ENCODE measurements around the gene PHLDB3.
A peak's percentile ranks its signal among the peaks of the same experiment; 100 is the strongest.
"Not testable (repeated sequence)": the region's sequence is repeated elsewhere in the genome, so short reads cannot be mapped to it uniquely, and the experiment has no call there.

The PHLDB3 gene

GRCh38 chr19:43525836-43526771 is 21.6 kb upstream of the PHLDB3 start:
- Mint-ChIP-seq H3K36me3 (ENCODE audit: low read depth) (no peaks in the 10 kb centered on the region), H3K4me1 (peaks cover 37% of the 10 kb centered on the region), H3K27ac (no peak overlapping the region), H3K4me3 (peak overlapping the region; percentile 91), H3K9me3 (no peaks in the 10 kb centered on the region), H3K27me3 (ENCODE audit: low read depth, poor library complexity) (peaks cover 6% of the 10 kb centered on the region)
- no peak for TF ChIP-seq CTCF (IDR thresholded peaks at IDR 0.05)
- peak; percentile 46 for DNase-seq

- Mint-ChIP-seq H3K36me3 (ENCODE audit: low read depth) (no peaks in the 10 kb centered on the region), H3K27ac (peak overlapping the region; percentile 0), H3K27me3 (ENCODE audit: low read depth, poor library complexity) (peaks cover 6% of the 10 kb centered on the region), H3K4me1 (peaks cover 37% of the 10 kb centered on the region), H3K4me3 (peak overlapping the region; percentile 91), H3K9me3 (no peaks in the 10 kb centered on the region)
- no peak for TF ChIP-seq CTCF (IDR thresholded peaks at IDR 0.05)
- peak; percentile 36 for DNase-seq
Measured at GRCh38 chr19:43524922-43525835, 20.6 kb upstream of the PHLDB3 start.

- H3K27me3 Mint-ChIP-seq (ENCODE audit: low read depth, poor library complexity); H3K9me3 Mint-ChIP-seq; DNase-seq; H3K4me3 Mint-ChIP-seq; H3K27ac Mint-ChIP-seq; H3K36me3 Mint-ChIP-seq (ENCODE audit: low read depth): not testable (repeated sequence)
- peaks cover 43% of the 10 kb centered on the region for H3K4me1 Mint-ChIP-seq
Measured at GRCh38 chr19:43523696-43524095, 19.1 kb upstream of the PHLDB3 start.

GRCh38 chr19:43522929-43523328 is 18.4 kb upstream of the PHLDB3 start:
- H3K27me3 Mint-ChIP-seq (ENCODE audit: low read depth, poor library complexity) = peaks cover 6% of the 10 kb centered on the region
- H3K4me1 Mint-ChIP-seq = peaks cover 41% of the 10 kb centered on the region
- TF ChIP-seq CTCF (IDR thresholded peaks at IDR 0.05) = no peak
- no peaks in the 10 kb centered on the region for H3K9me3 Mint-ChIP-seq
- no peak overlapping the region for H3K27ac Mint-ChIP-seq
- DNase-seq = no peak
- H3K36me3 Mint-ChIP-seq (ENCODE audit: low read depth) = peaks cover 4% of the 10 kb centered on the region
- no peak overlapping the region for H3K4me3 Mint-ChIP-seq

GRCh38 chr19:43519436-43520088 is 15.0 kb upstream of the PHLDB3 start:
- DNase-seq = peak; percentile 89
- Mint-ChIP-seq H3K4me3 (no peak overlapping the region), H3K36me3 (ENCODE audit: low read depth) (peaks cover 11% of the 10 kb centered on the region)

More at GRCh38 chr19:43519436-43520088, 15.0 kb upstream of the PHLDB3 start:
- H3K9me3 Mint-ChIP-seq = no peaks in the 10 kb centered on the region
- peaks cover 12% of the 10 kb centered on the region for H3K4me1 Mint-ChIP-seq
- H3K27ac Mint-ChIP-seq = no peak overlapping the region
- H3K27me3 Mint-ChIP-seq (ENCODE audit: low read depth, poor library complexity) = no peaks in the 10 kb centered on the region
- peak; percentile 90 for TF ChIP-seq CTCF (IDR thresholded peaks at IDR 0.05)

All from nephron progenitor cell (in vitro differentiated cells).